Measurements from ENCODE around the gene REXO1.

The REXO1 gene

GRCh38 chr19:1860821-1861598 lies 12.7 kb upstream of the REXO1 start:
- DNase-seq = no peak

GRCh38 chr19:1860042-1860775 lies 11.9 kb upstream of the REXO1 start:
- peak in 1 of 2 experiments; percentile 4 for DNase-seq

GRCh38 chr19:1859331-1859781 lies 11.1 kb upstream of the REXO1 start:
- DNase-seq = no peak

- no peak for DNase-seq
These were observed 10.3 kb upstream of the REXO1 start for GRCh38 chr19:1858412-1859081.

GRCh38 chr19:1857648-1858326 lies 9.5 kb upstream of the REXO1 start:
- DNase-seq = no peak

- DNase-seq = no peak
These were observed 8.7 kb upstream of the REXO1 start for GRCh38 chr19:1856698-1857603.

- DNase-seq = no peak
These were observed 8.0 kb upstream of the REXO1 start for GRCh38 chr19:1856345-1856697.

- no peak for DNase-seq
These were observed 7.6 kb upstream of the REXO1 start for GRCh38 chr19:1855828-1856255.

GRCh38 chr19:1855040-1855827 lies 7.0 kb upstream of the REXO1 start:
- DNase-seq = no peak

- DNase-seq = no peak
These were observed 6.3 kb upstream of the REXO1 start for GRCh38 chr19:1854542-1855039.

- no peak for DNase-seq
These were observed 5.8 kb upstream of the REXO1 start for GRCh38 chr19:1854039-1854541.

GRCh38 chr19:1853295-1854038 lies 5.2 kb upstream of the REXO1 start:
- peak; percentile 52 to 71 for DNase-seq

- DNase-seq = no peak
These were observed 4.4 kb upstream of the REXO1 start for GRCh38 chr19:1852581-1853128.

- no peak for DNase-seq
These were observed 3.6 kb upstream of the REXO1 start for GRCh38 chr19:1851654-1852580.

GRCh38 chr19:1850809-1851653 lies 2.7 kb upstream of the REXO1 start:
- no peak for DNase-seq

- DNase-seq = no peak
These were observed 1.7 kb upstream of the REXO1 start for GRCh38 chr19:1849886-1850398.

- DNase-seq = no peak
These were observed 820 bp upstream of the REXO1 start for GRCh38 chr19:1849132-1849474.

All from NCI-H2081 (cell line).